H1 (cell line): ENCODE measurements around the gene PXN. TPM values are rescaled to one million over a fixed set of nuclear protein-coding genes. Genes with fewer than 3 reads are reported as not detected.

Experiments
- GABPA ChIP-seq: IDR thresholded peaks from 2 replicates; pipeline ENCODE4 v1.6.1; 2011; ENCODE audit warnings: mild to moderate bottlenecking, low read length, moderate library complexity, borderline replicate concordance; ENCODE audit not compliant: insufficient read depth
- KDM4A ChIP-seq: IDR thresholded peaks from one replicate; pipeline ENCODE4 v1.7.1; 2012; ENCODE audit warnings: low read depth, mild to moderate bottlenecking, moderate library complexity, low read length, inconsistent platforms; ENCODE audit not compliant: severe bottlenecking
- PHF8 ChIP-seq: fragments of 200-600 bp; sonication (generic); conservative IDR thresholded peaks from 2 replicates; pipeline ENCODE4 v1.7.1; 2012; ENCODE audit warnings: low read depth, mild to moderate bottlenecking, inconsistent platforms, low read length, moderate library complexity
- SIRT6 ChIP-seq: IDR thresholded peaks from one replicate; pipeline ENCODE4 v1.7.1; 2012; ENCODE audit warnings: low read length, inconsistent platforms
- TBP ChIP-seq: IDR thresholded peaks from 2 replicates; pipeline ENCODE4 v1.6.1; 2011; ENCODE audit warnings: low read depth, low read length, improper control_type of control experiment
- polyA plus RNA-seq, 7 experiments: library from polyadenylated mRNA; depleted of rRNA in 3 of 7; stranded (reverse) in 5 of 7; unstranded in 2 of 7; fragments of >200 nt in 5 of 7; fragments of 200-250 nt in 2 of 7; gene quantifications; 1 replicate in 5 of 7; 2 replicates in 1 of 7; 4 replicates in 1 of 7; pipeline versions ENCODE4 v1.2.1 to v1.2.3, GENCODE V29; 2011 to 2013; ENCODE audit warnings: missing spikeins in 2 of 7, mixed read lengths in 2 of 7
- total RNA-seq: library from RNA; stranded (reverse); fragmentation: NEBNext Ultra II Directional; extraction: Animal tissue kit (Norgen Biotek cat#: 25700); gene quantifications from 2 replicates; pipeline ENCODE4 v1.2.1, GENCODE V29; 2021
- TF ChIP-seq, protein P1 (sequence below), 3 experiments: IDR thresholded peaks; 1 replicate in 2 of 3; 2 replicates in 1 of 3; pipeline versions ENCODE4 v1.5.1 to v1.6.1; 2011; ENCODE audit warnings: low read length in 3 of 3, mild to moderate bottlenecking in 3 of 3, inconsistent platforms in 2 of 3, low read depth in 1 of 3, moderate library complexity in 1 of 3; ENCODE audit not compliant: insufficient read depth in 1 of 3; ENCODE audit errors: control extremely low read depth in 1 of 3

The PXN gene
- total and polyA plus RNA-seq, 2 of the 8 experiments (the other 6 are each of a cell fraction or from before 2014, with no cell fraction given), result 51.0 to 105 TPM

DNA sequence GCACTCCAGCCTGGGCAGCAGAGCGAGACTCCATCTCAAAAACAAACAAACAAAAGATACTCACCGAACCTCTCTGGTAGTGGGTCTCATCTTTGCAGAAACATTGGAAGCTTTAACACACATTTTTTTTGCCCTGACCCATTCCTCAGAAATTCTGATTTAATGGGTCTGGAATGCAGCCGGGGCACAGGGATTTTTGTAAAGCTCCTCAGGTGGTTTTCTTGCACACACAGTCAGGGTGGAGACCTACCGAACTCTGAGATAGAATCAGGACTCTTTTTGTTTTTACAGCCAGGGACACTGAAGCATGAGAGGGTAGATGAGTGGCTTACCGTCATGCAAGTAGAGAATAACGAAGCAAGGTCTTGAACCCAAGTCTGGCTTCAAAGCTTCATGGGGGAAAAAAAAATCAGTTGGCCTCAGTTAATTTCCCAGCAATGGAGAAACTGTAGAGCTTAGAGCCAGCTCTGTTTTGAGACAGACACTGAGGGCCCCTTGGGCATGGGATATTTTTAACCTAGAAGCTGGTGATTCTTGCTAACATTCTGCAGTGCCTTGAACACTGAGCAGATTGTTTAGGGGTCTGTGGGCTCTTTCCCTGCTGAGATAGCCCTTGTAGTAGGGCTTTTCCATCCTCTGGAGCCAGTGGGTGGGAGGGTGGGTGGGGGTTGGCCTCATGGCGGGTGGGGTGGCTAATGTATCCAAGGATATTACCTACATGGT is 21.4 kb upstream of the PXN start (continued):
- TF ChIP-seq TBP (no peak), KDM4A (no peak), SIRT6 (no peak), GABPA (no peak), PHF8 (no peak)
- TF ChIP-seq, protein P1, sequence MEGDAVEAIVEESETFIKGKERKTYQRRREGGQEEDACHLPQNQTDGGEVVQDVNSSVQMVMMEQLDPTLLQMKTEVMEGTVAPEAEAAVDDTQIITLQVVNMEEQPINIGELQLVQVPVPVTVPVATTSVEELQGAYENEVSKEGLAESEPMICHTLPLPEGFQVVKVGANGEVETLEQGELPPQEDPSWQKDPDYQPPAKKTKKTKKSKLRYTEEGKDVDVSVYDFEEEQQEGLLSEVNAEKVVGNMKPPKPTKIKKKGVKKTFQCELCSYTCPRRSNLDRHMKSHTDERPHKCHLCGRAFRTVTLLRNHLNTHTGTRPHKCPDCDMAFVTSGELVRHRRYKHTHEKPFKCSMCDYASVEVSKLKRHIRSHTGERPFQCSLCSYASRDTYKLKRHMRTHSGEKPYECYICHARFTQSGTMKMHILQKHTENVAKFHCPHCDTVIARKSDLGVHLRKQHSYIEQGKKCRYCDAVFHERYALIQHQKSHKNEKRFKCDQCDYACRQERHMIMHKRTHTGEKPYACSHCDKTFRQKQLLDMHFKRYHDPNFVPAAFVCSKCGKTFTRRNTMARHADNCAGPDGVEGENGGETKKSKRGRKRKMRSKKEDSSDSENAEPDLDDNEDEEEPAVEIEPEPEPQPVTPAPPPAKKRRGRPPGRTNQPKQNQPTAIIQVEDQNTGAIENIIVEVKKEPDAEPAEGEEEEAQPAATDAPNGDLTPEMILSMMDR (IDR thresholded peaks at IDR 0.05; ENCODE audit: control extremely low read depth in 1 of 3, insufficient read depth in 1 of 3, low read depth in 1 of 3, low read length in 3 of 3), result no peak
